Astrocyte of the cerebellum (primary cell): ENCODE measurements around the gene CASD1.

Source experiments
- DNase-seq: peaks from one replicate; pipeline ENCODE4 v3.0.0-alpha.2; 2011; ENCODE audit warnings: low read depth
- H3K4me3 ChIP-seq: 2 replicates; pipeline ENCODE4 v1.5.1; 2011; ENCODE audit warnings: mild to moderate bottlenecking, low read depth, low read length, moderate library complexity
- CTCF ChIP-seq: IDR thresholded peaks from 2 replicates; pipeline ENCODE4 v1.5.1; 2012; ENCODE audit warnings: low read length, low read depth, moderate library complexity, mild to moderate bottlenecking; ENCODE audit errors: missing control alignments
- in situ Hi-C: cut with HindIII; loops from 2 replicates; pipeline ENCODE4 v1.10.0; 2017; ENCODE audit warnings: low sequenced_read_pairs

Gene CASD1

GRCh38 chr7:94497874-94498670 is 11.5 kb upstream of the CASD1 start:
- no peak for TF ChIP-seq CTCF
- DNase-seq = no peak
- H3K4me3 ChIP-seq = no peak overlapping the region
- in situ Hi-C loops = no loop called here

DNA sequence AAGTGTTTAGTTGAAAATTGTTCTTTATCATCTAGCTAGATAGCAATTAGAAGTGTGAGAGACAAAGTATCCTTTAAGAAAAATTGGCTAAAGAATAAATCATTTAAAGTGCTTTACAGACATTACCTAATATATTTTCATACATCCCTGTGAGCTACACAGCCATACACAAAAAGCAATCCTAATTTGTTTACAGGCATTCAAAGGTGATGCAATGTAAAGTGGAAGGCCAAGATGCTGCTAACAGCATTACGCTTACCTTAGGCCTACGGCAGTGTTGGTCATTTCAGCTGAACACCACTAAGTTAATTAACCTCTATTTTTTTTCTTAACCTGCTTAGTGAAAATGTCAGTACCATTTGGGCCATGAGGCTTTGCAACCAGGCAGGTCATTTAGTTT is 10.7 kb upstream of the CASD1 start:
- in situ Hi-C loops = no loop called here
- no peak for TF ChIP-seq CTCF
- DNase-seq = no peak

DNA sequence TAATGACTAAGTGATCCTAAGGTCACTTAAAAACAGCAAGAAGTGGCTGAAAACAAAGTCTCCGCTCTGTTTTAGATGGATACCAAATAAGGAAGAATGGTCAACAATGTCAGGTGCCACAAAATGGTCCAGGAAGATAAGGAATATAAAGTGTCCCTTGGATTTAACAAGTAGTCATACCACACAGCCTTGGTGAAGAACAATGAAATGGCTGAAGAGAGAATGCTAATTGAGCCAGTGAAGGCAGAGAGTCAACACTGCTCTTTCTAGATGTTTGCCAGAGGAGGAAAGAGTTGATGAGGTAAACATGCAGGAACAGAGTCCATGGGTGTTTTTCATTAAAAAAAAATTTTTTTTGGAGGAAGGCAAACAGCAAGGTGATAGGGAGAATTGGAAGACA is 2.1 kb upstream of the CASD1 start:
- no peak for DNase-seq
- H3K4me3 ChIP-seq = no peak overlapping the region
- in situ Hi-C loops = no loop called here
- TF ChIP-seq CTCF = no peak

More for the DNA sequence above, 10.7 kb upstream of the CASD1 start:
- H3K4me3 ChIP-seq = no peak overlapping the region

DNA sequence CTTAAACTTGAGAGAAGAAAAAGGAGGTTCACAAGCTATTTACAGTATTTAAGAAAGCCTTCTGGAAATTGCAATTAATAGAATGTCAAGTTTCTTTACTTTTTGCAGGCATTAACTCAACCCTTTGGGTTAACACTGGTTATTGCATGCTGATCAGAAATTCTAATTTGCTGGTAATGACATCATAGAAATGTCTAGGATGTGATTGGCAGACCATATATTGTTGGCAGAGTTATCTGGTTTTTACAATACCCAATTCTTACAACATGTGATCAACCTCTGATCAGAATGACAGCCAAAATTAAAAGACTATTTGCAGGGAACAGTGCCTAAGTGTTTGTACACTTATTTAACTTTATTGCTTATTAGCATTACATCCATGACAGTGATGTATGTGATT is 1.6 kb upstream of the CASD1 start:
- no peak for TF ChIP-seq CTCF
- H3K4me3 ChIP-seq = no peak overlapping the region
- no peak for DNase-seq
- in situ Hi-C loops = no loop called here

- peak; percentile 26 for TF ChIP-seq CTCF
- peak; percentile 24 for DNase-seq
- H3K4me3 ChIP-seq = peak overlapping the region; percentile 80
- in situ Hi-C loops = no loop called here
Measured at GRCh38 chr7:94509887-94510581, 425 bp downstream of the CASD1 start.

DNA sequence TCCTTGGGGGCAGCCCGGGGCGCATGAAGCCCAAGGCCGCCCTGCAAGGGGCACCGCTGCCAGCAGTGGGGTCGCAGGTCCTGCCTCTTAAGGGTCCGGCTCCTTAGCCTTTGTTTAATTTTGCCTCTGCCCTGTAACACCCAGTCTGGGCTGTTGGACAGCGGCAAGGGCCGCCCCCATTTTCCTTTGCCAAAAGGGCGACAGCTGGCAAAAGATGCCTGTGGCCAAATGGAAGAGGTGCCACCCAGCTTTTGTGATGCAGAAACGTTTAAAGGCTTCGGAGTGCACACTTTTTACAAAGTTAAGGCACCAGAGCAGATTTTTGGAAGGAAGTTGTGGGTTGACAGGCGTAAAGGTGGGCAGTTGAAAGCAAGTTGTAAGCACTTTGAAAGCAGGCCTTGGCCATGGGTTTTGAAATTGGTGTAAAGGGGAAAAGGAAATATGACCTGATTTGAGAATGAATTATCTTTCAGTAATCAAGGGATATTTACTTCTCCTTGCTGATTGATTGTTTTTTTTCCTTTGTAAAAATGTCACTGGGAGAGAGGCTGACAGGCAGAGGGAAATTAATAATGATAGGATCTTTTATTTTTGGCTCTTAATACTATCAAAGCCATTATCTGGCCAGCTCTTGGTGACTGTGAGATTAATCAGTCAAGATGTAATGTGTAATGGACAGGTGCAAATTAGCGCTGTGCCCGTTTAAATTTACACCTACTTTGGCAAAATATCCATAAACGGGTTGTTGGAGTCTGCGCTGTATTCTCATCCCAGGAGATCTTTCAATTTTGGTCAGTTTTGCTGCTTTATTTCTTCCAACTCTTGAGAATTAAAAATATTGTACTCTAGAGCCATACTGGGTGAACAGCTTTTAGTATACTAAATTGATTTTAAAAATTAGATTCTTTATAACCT is 1.2 kb downstream of the CASD1 start:
- H3K4me3 ChIP-seq = peak overlapping the region; percentile 80
- peak; percentile 4 for DNase-seq
- in situ Hi-C loops = no loop called here
- TF ChIP-seq CTCF = no peak
